HG03280 (cell line): Measurements from ENCODE around the gene IFNLR1.

Experiments used
- ATAC-seq: cut with Tn5 transposase; IDR thresholded peaks from one replicate; pipeline ENCODE4 v1.9.1; 2021; ENCODE audit warnings: mild to moderate bottlenecking, moderate library complexity; ENCODE audit not compliant: unreplicated experiment

IFNLR1 gene

GRCh38 chr1:24206516-24207394 is 19.7 kb upstream of the IFNLR1 start:
- ATAC-seq: no peak

GRCh38 chr1:24206083-24206464 is 19.0 kb upstream of the IFNLR1 start:
- ATAC-seq: no peak

DNA sequence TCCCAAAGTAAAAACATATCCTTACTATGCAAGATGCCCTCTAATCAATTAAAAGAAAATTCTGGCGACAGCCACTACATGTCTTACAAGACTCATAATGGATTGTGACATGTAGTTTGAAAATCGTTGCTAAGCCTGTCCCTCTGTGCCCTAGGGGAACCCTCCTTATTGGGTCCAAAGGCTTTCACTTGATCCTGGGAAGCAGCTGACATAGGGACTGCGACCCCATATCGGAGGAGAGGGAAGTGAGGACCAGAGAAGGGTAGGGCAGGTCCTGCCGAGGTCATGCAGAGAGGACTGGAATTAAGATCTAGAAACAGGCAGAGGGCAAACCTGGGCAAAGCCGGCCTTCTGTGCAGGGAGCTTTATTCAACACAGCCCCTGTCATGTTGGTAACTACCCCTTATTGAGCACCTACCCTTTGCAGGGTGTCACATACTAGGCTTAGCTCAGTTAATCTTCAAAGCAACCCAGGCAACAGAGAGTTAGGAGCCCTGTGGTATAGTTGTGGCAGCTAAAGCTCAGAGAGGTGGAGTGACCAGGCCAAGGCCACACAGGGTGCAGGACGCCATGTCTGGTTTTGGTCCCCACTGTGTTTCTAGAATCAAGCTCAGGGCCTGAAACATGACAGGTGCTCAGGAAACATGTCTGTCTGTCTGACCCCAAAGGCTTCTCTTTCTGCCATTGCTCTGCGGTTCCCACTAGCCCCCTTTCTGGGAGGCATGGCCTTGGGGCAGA is 18.4 kb upstream of the IFNLR1 start:
- ATAC-seq: no peak

DNA sequence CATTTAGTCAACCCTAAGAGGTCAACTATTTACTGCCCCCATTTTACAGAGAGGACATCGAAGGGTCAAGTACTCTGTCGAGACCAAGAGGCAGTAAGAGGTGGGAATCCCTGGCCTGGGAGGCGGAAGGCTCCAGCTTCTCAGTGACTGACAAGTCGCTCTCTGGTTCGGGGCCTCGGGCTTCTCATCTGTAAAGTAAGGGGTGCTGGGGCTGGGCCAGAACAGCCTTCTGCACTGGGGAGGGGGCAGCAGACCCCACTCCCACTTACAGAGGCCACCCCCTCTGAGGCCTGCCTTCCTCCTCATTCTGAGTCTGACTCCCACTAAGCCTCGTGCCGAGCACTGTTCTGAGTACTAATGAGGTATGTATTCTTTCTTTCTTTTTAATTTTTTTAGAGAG is 17.0 kb upstream of the IFNLR1 start:
- no peak for ATAC-seq

GRCh38 chr1:24203404-24203803 is 16.3 kb upstream of the IFNLR1 start:
- ATAC-seq: peak; percentile 66

- peak; percentile 5 for ATAC-seq
These were observed 15.9 kb upstream of the IFNLR1 start for GRCh38 chr1:24202987-24203386.

DNA sequence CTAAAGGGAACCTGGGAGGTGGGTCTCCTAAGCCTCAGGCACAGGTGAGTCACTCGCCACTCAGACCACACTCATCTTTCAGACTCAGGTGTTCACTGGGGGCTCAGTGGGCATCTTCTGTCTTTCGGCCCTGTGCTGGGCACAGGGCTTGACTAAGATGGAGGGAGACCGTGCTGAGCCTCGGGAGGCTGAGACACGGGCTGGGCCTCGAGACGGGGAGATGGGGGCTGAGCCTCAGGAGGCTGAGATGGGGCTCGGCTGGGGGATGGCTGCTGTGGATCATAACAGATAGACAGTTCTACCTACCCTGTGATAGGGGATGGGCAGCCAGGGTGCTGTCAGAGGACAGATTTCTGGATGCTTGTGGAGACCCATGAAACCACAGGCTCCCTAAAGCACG is 15.5 kb upstream of the IFNLR1 start:
- no peak for ATAC-seq

- ATAC-seq: no peak
These were observed 14.9 kb upstream of the IFNLR1 start for GRCh38 chr1:24201941-24202440.

DNA sequence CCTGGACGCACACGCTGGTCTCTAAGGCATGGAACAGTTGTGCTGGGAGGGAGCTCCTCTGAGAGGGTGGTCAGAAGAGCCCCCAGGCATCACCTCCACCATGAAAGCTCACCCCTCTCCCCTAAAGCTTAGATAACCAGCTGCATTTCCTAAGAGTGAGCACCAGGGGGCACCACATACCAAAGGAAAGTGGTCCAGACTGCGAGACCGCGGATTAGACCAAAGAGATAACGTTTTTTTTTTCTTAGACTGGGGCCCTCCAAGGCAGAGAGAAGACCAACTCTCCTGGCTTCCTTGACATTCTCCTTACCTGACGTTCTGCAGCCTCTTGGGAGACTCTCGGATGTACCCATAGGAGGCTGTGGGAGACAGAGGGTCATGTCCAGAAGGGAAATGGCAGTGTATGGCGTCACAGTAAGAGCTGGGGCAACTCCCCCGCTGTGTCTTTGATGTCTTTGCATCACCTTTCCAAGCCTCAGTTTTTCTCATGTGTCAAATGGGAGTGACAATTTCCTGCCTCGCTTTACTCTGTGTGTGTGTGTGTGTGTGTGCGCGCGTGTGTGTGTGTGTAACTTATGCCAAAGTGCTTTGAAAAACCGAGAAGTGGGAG is 12.3 kb upstream of the IFNLR1 start:
- no peak for ATAC-seq

DNA sequence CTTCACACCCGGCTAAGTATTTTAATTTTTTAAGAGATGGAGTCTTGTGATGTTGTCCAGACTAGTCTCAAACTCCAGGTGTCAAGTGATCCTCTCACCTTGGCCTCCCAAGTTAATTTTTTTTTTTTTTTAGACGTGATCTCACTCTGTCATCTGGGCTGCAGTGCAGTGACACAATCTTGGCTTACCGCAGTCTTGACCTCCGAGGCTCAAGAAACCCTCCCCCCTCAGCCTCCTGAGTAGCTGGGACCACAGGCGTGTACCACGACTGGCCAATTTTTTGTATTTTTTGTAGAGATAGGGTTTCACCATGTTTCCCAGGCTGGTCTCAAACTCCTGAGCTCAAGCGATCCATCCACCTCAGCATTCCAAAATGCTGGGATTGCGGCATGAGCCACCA is 11.7 kb upstream of the IFNLR1 start:
- no peak for ATAC-seq

DNA sequence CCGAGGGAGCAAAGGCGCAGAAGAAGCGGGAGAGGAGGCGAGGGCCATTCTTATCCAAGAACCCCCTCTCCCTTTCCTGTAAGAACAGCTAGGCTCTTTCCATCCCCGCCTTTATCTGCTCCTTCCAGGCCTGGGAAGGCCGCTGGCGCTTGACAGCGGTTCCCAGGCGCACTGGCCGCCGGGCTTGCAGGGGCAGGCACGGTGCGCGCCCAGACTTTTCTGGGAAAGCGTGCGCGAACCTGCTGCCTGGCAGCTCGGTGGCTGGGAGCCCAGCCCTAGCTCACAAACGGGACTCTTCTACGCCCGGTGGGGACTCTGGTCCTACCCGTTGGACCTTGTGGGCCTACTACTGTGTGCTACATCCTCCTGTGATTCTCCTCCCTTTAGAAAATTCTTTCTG is 8.8 kb upstream of the IFNLR1 start:
- ATAC-seq: no peak

- no peak for ATAC-seq
These were observed 8.0 kb upstream of the IFNLR1 start for GRCh38 chr1:24195136-24195535.

- ATAC-seq: no peak
These were observed 6.0 kb upstream of the IFNLR1 start for GRCh38 chr1:24193046-24193445.

DNA sequence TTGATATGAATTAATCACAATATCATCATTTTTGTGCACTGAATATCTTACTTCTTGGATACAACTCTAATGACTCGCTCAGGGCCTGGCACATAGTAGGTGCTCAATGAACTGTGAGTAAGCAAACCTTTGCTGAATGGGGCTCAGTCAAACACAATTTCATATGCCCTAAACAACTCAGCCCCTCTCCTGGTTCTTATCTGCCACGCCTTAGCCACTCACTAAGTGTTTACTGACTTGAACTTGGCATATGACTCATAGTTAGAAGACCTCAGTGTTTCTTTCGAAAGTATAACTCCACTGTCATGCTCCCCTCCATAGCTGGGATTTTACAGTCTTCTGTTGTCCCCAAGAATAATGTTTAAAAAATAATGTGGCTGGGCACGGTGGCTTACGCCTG is 4.8 kb upstream of the IFNLR1 start:
- ATAC-seq: no peak

DNA sequence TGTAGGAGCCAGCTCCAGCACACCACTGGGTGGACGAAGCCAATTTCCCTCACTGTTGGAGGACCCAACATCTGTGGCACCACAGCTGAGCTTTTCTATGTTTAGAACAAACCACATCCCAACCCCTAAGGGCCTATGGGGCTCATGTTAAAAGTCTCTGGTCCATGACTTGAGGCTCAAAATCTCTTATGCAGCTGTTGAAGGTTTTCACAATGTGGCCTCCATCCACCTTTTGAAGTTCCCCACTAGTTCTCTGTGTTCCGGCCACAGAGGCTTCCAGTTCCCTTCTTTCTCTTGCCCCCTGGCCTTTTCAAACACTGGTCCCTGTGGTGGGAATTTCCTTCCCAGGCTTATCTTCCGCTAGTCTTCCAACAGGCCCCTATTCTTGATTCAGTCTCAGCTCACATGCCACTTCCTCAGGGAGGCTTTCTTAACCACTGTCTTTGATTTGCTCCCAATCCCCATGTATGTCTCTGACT is 3.9 kb upstream of the IFNLR1 start:
- peak; percentile 33 for ATAC-seq

DNA sequence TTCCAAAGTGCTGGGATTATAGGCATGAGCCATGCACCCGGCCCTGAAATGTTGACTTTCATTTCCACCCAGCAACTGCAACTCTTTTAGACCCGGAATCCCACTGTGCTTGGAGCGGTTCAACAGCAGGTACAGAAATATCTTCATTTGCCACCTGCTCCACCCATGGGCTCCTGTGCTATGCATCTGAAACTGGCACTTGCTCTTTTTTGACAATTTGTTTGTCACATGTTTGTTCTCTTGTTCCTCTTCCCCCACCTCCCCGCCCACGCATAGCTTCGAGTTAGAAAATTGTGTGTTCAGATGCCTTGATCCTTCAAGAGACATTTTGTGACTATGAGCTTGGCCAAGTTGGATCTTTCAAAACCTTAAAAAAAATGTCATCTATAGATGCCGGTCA is 2.4 kb upstream of the IFNLR1 start:
- ATAC-seq: no peak

DNA sequence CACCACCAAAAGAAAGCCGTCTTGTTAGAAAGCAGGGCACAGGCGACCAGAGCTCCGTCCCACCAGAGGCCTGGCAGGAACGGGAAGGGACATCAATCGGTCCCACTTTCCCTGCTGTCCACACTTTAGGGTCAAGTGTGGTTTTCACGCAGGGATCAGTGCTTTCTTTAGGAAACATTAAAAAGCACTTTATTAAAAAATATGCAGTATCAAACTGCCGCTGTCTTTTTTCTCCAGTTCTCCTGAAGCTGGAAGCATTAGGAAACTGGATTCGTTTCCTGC is 437 bp downstream of the IFNLR1 start:
- ATAC-seq: no peak

DNA sequence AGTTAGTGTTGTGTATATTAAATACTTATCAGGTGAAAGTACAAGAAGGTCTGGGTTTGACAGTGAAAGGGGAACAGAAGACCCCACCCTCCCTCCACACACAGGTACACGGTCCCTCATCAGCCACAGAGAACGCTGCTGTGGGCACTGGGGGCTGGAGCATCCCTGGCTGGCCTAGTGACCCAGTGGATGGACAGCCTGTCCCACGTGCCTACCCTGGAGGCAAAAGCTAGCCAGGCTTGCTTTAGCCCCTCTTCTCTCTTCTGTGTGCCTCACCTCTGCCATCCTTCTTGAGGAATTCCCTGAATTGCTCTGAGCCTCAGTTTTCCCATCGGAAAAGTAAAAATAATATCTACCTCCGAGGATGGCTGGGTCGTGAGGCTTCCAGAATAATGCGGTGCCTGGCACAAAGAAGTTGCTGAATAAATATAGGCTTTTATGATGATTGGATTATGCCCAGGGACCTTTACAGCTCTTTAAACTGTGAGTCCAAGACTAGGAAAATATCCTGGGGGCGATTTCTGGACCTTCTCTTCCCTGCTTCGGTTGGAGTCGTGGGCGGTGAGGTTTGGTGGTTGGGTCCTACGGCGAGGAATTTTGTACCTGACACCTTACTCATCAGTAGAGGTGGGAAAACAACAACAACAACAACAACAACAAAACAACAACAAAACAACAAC is 918 bp downstream of the IFNLR1 start:
- ATAC-seq: no peak

- no peak for ATAC-seq
These were observed 2.0 kb downstream of the IFNLR1 start for GRCh38 chr1:24185076-24185475.

GRCh38 chr1:24182061-24182460 is 5.0 kb downstream of the IFNLR1 start:
- no peak for ATAC-seq

DNA sequence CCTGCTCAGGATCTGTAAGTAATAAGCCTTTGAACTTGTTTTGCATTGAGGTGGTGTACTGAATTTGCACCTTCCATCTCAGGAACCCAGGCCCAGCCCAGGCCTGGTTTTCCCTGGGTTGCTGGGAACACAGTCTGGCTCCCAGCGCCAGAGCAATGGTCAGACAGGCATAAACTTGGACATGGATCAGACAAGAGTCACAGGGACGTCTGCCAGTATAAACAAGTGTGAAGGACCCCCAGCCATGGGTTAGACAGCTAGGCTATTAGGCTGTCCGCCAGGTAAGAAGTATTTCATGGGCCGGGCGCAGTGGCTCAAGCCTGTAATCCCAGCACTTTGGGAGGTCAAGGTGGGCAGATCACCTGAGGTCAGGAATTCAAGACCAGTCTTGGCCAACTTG is 5.5 kb downstream of the IFNLR1 start:
- ATAC-seq: no peak
